NCI-H2196 treated with DMSO at 0.1 percent for 48 hours (cell line): ENCODE data around the gene GRID2.

Experiments
- DNase-seq: peaks from one replicate; lab custom pipeline; 2025; ENCODE audit not compliant: unreplicated experiment; lab: John Stamatoyannopoulos, UW

Gene GRID2

DNA sequence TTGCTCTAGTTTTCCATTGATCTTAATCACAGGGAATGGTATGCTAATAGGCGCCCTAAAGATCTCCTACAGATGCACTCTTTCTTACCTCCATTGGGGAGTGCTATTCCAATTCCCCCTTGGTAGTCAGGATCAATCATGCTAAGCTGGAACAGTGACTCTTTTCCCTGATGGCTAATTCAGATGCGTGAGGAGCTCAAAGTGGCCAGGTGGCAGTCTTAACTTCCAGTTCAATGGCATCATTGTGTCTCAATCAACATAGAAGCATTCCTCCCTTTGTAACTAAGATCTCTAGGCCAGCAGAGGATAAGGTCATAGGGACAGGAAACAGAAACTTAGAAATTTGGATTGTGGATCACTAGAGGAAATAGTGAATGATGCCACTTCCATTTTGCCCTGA is 216.8 kb downstream of the GRID2 start:
- no peak for DNase-seq

DNA sequence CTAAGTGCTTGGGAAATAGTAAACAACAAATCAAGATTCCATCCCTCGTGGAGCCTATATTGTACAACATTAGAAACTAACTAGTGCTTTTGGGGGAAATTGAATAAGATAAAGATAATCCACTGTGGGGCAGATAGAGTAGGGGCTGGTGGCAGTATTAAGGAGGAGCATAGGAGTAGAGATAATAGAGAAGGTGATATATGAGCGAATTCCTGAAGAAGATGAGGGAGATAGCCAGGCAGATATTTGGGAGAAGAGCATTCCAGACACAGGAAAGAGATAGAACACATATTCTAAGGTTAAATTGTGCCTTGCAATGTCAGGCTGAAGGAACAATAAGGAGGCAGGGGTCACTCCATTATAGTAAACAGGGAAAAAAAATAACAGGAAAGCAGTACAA is 218.2 kb downstream of the GRID2 start:
- DNase-seq: no peak

DNA sequence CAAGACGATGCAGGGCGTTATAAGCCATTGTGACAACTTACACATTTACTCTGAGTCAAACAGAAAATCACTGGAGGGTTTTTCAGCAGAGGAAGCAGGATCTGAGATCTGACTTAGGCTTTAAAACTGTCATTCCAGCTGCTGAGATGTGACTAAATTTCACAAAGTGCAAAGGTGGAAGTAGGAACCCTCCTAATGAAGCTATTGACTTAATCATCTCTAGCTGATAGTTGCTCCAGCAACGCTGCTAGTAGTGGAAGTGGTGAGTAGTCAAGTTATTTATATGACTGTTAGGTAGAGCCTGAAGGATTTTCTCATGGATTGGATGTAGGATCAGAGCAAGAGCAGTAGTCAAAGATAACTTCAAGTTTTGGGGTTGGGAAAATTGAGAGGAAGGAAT is 218.6 kb downstream of the GRID2 start:
- no peak for DNase-seq

DNA sequence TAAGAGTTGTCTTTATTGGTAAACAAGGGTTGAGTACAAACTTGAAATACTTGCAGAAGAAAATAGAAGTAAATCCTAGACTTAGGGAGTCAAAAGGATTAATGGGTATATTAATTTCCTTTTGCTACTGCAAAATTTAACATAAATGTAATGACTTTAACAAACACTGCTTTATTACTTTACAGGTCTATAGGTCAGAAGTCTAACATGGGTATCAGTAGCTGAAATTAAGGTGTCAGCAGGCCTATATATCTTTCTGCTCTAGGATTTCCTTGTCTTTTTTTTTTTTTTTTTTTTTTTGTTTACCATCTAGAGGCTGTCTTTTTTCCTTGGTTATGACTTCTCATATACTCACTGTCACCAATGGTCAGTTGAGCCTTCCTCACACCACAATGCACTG is 220.4 kb downstream of the GRID2 start:
- DNase-seq: no peak

DNA sequence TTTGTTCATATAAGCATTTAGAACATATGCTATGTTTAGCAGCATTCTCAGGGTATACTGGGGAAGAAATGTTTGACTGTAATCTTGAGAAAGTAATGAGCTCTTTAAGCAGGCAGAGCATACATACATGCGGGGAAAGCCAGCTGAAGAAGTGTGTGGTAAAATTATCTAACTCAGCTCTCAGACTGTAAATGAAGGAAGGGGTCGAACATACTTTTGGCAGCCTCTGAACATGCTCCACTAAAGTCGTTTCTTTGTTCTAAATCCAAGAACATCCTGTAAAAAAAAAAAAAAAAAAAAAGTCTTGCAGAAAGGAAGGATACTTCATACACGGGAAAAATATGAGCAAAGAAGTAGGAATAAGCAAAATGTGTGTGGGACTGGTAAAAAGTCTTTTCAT is 224.8 kb downstream of the GRID2 start:
- no peak for DNase-seq

DNA sequence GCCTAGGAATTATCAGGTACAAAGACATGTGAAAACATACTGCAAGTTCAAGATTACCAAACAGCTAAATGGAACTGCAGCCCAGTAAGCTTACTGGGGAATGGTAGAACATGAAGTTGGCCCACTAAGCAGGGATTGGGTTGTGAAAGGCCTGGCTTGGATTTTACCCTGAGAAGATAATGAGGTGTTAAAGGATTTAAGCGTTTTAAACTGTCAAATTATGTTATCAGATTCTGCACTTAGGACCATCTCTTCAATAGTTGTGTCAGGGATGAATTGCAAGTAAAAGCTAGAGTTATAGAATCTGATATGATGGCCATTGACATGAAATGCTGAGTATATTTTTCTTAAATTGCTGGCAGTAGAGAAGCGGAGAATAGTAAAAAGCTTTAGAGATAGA is 225.7 kb downstream of the GRID2 start:
- DNase-seq: no peak

DNA sequence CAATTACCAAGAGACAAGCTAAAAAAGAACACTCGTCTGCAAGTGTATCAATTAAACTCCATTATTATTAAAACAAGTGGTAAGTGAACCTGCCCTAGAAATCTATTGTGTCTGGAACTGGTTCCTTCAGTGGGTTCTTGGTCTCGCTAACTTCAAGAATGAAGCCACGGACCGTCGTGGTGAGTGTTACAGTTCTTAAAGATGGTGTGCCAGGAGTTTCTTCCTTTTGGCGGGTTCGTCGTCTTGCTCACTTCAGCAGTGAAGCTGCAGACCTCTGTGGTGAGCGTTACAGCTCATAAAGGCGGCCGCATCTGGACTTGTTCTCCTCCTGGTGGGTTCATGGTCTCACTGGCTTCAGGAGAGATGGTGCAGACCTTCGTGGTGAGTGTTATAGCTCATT is 231.8 kb downstream of the GRID2 start:
- no peak for DNase-seq

DNA sequence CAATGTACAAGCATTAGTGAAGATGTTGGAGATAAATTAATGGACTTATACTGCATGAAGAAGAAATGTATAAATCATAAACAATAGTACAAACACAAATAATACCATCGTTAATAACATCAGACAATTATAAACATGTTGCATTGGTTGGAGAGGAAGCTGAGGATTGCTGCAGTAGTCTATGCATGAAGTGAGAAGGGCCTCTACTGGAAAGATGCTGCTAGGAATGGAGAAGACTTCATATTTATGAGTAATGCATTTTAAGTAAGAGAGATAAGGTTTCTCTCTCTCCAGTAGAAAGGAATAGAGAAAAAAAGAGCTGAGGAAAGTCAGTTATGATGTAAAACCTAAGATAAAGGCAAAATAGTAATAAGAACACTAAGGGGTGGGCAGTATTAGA is 247.8 kb downstream of the GRID2 start:
- DNase-seq: no peak

DNA sequence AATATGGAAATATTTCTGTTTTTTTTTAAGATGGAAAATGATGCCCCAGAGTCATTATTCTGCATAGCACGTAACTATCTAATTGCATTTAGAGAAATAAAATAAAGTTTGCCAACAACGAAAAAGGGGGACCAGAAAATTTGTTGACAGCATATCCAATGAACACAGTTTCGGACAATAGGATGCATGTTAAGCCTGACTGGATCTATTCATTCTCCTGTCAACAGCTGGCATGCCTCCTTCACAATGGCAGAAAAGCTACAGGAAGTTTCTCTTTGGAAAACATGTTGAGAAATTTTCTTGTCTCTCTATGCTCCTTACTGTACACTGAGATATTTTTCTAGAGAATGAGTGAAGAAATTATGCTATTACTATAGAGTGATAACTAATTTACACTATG is 262.5 kb downstream of the GRID2 start:
- DNase-seq: no peak

DNA sequence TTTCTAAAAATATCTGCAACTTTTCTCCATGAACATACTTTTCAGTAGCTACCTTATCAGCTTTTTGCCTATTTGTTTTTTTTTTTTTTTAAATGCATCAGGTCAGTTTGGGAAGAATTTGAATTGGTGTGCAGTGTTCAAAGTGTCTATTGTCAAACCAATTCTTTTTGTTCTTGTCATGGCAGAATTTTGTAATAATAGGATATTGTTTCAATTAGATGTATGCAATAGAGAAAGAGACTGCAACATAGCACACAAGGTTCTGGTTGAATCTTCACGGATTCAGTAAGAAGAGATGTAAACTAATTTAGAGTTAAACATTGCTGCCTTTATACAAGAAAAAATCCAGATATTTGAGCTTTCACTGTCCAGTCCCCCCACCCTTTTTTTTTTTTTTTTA is 277.1 kb downstream of the GRID2 start:
- no peak for DNase-seq

DNA sequence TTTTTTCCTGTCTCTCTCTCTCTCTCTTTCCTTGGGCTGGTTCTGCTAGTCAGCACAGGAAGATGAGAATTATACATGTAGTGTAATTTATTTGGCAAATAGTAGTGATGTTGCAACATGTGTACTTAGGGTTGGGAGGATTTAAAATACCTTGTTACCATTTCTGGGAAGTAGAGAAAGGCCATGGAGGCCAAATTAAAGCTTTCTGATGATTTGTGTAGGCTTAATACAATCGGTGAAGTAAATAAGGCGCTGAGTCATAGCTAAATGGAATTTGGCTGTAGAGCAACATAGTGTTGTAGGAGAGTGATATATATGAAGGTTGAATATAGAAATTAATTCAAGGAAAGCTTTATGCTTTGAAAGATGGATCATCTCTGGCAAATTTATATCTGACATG is 295.3 kb downstream of the GRID2 start:
- DNase-seq: no peak

DNA sequence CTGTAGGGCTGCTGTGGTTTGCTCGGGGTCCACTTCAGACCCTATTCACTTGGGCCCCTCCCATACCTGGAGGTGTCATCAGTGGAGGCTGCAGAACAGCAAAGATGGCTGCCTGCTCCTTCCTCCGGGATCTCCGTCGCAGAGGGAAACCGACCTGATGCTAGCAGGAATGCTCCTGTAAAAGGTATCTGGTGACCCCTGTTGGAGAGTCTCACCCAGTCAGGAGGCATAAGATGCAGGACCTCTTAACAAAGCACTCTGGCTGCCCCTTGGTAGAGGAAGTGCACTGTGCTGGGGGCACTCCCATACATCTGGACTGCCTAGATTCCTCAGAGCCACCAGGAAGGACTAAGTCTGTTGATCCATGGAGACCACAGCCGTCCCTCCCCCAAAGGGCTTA is 296.9 kb downstream of the GRID2 start:
- DNase-seq: no peak

DNA sequence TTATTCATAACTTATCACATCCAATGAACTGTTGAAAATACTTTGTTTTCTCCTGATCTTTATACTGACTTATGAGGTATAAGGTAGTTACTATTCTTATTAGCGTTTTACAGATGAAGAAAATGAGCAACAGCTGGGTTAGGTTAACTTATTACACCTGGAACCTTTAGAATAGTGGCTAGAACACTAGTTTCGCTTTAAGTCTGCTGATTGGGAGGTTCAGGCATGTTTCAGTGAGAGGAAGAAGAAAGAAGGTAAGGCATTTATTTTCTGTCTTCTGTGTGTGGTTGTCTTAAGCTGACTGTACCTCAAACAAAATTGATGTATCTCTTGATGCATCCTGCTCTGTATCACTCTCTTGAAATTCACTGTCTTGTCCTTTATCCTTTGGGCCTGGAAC is 302.5 kb downstream of the GRID2 start:
- DNase-seq: no peak

DNA sequence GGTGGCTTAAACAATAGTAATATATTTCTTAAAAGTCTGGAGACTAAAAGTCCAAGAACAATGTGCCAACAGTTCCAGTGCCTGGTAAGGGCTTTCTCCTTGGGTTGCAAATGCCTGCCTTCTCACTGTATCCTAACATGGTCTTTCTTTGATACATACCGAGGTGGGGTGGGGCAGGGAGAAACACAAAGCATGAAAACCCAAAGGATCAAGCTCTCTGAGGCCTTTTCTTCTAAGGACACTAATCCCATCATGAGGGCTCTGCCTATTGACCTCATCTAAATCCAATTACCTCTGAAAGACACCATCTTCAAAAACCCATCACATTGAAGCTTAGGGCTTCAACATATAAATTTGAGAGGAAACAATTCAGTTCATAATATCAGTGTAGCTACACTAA is 311.3 kb downstream of the GRID2 start:
- DNase-seq: no peak

DNA sequence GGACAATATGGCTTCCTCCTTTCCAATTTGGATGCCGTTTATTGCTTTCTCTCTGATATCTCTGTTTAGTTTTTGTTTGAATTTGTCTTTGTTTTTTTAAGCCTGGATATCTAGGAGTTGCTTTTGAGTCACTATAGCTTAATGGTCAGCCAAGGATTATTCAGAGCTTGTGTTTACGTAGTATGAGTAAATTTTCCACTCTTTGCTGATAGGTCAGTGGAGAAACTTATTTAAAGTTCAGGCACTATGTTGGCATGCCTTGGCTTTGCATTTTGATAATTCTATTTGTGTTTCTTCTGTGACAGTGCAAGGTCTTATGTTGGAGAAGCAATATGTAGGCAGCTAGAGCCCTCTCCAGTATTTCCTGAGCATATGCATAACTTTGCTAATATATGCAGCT is 315.2 kb downstream of the GRID2 start:
- no peak for DNase-seq

DNA sequence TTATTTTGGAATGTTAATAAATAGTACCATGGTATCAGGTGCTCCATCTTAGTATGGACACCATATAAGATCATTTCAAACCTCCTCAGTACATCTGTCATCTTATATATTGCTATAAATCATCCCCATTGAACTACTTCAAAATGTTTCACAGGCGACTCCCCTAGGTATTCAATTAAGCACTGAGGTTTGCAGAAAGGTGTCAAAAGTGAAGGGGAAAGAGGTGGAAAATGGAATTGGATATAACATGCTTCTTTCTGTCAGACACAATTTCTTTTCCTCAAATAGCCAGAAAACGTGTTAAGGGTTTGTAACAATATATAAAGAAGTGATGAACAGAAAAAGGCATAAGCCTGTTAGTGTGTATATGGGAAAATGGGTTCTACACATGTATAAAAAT is 325.5 kb downstream of the GRID2 start:
- DNase-seq: no peak

DNA sequence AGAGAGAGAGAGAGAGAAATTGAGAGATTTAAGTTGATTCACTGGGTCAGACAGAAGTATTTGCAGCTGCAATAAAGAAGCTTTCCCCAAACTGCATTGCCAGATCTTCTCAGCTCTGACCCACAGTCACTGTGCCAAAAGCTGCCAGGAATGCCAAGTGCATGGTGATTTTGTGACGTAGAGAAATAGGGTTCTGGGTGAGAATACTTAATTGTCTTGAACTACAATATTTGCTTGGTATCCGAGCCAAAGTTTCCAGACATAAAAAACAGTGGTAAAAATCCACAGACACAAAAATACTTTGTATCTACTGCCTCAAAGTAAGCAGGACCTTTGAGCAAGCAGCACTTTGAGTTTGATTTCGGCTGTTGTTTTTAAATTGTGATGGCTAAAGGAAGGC is 331.1 kb downstream of the GRID2 start:
- DNase-seq: no peak

DNA sequence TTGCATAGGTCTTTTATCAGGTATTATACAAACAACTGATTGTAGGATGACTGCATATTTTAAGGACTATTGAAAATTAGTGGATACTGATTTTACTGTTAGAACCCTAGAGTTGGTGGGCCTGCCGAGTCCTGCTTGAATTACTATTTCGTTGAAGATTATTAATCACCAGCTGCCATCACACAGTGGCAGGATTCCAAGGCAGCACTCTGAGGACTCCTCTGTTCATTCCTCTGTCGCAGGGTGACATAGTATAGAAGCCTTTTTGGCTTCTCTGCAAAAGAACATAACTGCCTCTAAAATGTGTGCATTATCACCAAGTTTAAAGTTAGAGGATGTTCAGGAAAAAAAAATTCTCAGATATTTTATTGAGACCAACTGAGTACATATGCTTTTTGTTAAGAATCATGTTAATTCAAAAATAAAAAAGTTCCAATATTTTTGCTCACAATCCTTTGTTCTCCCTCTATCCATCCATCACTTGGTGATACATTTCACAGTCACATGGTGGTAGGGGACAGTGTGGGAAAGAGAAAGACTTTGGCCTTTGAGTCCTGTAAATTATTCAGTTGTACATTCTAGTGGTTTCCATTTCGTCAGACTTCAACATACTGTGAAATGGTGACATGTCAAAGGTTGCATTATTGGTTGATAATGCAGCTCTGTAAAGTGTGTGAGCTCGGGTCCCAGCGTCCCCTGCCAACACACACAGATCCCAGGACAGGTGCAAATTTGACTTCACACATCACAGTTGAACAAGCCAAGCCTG is 332.5 kb downstream of the GRID2 start:
- DNase-seq: no peak

DNA sequence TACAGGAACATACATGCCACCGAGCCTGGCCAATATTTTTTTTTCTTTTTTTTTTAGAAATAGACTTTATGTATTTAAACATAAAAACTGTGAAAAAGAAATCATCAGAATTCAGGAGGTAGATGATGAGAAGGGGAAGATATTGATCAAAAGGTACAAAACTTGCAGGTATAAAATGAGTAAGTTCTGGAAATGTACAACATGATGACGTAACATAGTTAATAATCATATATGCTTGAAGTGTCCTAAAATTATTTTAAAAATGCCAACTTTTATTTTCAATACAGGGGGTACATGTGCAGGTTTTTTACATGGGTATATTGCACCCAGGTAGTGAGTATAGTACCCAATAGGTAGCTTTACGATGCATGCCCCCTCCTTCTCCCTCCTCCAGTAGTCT is 337.6 kb downstream of the GRID2 start:
- no peak for DNase-seq

DNA sequence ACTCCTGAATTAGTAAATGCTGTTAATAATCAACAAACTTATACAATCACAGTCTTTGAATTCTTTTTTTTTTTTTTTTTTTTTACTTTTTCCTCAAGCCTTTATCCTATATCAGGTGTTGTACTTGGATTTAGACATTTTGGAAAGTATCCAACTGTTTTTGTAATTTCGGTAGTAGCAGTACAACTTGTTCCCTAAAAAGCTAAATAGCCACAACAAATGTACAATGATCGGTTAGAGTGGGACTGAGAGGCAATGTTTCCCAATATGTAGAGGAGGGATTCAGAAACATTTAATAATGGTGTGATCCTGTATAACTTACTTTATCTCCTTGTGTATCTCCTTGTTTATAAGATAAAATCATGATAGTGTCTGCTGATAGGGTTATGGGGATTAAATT is 343.1 kb downstream of the GRID2 start:
- DNase-seq: no peak

DNA sequence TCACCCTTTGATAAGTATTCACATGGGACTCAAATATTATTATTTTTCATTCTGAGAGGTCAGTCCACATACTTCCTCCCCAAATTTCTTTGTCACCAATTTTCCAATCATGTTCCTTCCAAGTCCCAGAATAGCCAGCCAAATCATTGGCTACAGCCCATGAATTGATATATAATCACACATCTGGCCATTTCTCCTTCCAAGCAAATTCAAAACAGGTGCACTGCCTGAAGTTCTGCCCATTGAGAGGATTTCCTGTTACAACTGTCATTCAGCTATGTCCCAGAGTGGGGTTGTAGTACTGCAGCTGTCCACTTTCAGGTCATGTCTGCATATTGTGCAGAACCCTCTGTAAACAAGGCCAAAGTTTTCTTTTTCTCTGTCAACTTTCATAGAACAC is 347.8 kb downstream of the GRID2 start:
- no peak for DNase-seq

DNA sequence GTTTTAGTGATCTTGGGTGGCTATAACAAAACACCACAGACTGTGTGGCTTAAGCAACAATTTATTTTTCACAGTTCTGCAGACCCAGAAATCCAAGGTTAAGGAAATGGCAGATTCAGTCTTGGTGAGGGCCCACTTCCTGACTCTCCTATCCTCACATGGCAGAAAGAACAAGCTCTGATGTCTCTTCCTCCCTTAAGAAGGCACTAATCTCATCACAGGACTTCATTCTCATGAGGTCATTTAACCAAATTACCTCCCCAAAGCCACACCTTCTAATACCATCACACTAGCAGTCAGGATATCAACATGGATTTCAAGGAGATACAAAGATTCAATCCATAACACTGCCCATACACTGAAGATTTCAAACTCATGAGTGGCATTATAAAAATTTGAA is 350.3 kb downstream of the GRID2 start:
- no peak for DNase-seq

DNA sequence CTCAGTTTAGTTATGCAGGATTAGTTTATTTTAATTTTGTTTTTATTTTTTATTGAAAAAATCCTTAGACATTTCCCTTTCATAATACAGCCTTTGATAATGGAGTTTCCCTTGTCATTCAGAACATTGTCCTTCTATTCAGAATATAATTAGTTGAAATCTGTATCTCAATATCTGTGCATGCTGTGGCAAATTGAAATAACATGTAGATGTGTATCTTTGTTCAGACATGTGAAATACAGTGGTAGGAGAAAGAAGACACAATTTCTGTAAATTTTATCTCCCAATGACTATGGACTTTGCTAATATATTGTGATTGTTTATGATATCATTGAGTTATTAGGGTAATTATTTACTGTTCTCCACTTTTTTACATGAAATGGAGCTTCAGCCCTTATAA is 353.9 kb downstream of the GRID2 start:
- DNase-seq: no peak

DNA sequence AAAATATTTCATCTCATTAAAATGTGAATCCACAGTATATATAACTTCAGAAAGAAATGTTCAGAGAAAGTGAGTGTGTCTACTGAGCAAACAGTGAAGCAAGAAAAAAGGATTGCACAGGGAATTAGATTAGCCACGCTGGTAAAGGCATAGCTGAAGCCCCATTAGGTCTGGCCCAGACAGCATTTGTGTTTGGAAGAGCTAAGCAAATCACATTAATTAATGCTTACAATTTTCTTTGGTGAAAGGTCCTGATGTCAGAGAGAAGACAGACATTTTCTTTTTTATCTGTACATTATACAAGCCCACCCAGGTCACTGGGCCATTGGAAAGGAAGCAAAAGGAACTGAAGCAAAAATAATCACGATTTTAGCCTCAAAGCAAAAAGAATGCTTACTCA is 354.6 kb downstream of the GRID2 start:
- DNase-seq: no peak
